Transverse colon (tissue), 3 donors: ENCODE measurements around the gene SH3BP5.

ENCODE experiments used
- CTCF ChIP-seq, 5 experiments: fragments of 200-600 bp in 3 of 5; fragments of 450-650 bp in 2 of 5; sonication (generic) in 3 of 5; IDR thresholded peaks; 1 replicate in 2 of 5; 2 replicates in 3 of 5; pipeline ENCODE4 v1.5.1; 2016 to 2017; ENCODE audit warnings: antibody characterized with exemption in 5 of 5, inconsistent platforms in 3 of 5, mild to moderate bottlenecking in 2 of 5, moderate library complexity in 1 of 5
- POLR2A ChIP-seq: fragments of 450-650 bp; IDR thresholded peaks from one replicate; pipeline ENCODE4 v1.6.1; 2016; ENCODE audit warnings: antibody characterized with exemption, mild to moderate bottlenecking, moderate library complexity

DNA sequence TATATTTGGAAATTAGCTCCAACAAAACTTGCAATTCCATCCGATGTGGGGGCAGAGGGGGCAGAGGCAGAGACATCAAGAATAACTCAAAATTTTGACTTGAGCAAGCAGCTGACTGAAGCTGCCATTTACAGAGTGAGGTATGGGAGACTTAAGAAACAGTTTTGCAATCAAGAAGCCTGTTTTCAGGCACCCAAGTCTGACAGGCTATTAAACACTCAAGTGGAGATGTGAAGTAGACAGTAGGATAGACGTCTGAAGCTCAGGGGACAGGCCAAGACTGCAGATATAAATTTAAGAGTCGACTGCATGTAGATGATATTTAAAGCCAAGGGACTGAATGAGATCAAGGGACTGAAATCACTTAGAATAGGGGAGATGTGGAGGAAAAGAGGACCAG lies 9.9 kb upstream of the SH3BP5 start:
- no peak for TF ChIP-seq POLR2A
- TF ChIP-seq CTCF (IDR thresholded peaks at IDR 0.05), result no peak
